Measurements from ENCODE around the gene FMOD.

DNA sequence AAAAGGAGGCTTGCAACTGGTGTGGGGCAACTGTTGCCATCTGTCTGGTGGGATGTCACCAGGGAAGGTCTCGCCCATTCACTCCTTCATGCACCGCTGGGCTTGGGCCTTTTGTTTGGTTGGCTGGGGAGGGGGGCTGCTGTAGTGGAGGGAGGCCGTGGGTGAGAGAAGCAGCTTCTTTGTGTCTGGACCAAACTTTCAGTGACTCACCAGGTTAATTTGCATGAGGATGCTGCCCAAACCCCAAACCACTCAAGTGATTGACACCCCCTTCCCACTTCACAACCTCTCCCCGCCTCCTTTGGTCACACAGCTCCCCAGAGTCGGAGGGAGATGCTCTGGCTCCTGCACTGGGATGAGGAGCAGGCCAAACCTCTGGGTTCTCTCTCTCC is 25.9 kb downstream of the FMOD start:
- TF ChIP-seq EP300 (IDR thresholded peaks at IDR 0.05) (no peak), POLR2A (IDR thresholded peaks at IDR 0.05) (no peak)
- TF ChIP-seq, protein P1, sequence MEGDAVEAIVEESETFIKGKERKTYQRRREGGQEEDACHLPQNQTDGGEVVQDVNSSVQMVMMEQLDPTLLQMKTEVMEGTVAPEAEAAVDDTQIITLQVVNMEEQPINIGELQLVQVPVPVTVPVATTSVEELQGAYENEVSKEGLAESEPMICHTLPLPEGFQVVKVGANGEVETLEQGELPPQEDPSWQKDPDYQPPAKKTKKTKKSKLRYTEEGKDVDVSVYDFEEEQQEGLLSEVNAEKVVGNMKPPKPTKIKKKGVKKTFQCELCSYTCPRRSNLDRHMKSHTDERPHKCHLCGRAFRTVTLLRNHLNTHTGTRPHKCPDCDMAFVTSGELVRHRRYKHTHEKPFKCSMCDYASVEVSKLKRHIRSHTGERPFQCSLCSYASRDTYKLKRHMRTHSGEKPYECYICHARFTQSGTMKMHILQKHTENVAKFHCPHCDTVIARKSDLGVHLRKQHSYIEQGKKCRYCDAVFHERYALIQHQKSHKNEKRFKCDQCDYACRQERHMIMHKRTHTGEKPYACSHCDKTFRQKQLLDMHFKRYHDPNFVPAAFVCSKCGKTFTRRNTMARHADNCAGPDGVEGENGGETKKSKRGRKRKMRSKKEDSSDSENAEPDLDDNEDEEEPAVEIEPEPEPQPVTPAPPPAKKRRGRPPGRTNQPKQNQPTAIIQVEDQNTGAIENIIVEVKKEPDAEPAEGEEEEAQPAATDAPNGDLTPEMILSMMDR (IDR thresholded peaks at IDR 0.05), result no peak
